ENCODE results near the gene SF1.

The SF1 gene

DNA sequence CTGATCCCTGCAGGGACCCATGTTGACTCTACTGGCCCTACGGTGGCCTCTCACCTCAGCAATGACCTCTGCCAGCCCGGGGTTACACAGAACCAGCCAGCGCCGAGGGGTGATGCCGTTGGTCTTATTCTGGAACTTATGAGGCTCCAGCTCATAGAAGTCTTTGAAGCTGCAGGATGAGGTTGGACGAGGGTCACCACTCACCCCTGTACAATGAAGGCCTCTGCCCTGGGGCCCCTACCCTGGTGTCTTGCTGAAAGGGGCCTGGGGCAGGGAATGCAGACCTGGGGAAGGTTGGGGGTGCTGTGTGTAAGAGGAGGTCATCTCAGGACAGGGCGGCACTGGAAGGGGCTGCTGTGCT lies 25.3 kb downstream of the SF1 start:
- DNase-seq: no peak
- Mint-ChIP-seq H3K27me3 (ENCODE audit: low read depth, poor library complexity) (peaks cover 12% of the 10 kb centered on the region), H3K4me1 (peaks cover 61% of the 10 kb centered on the region), H3K27ac (peak overlapping the region; percentile 61), H3K9me3 (no peaks in the 10 kb centered on the region), H3K36me3 (ENCODE audit: low read depth) (peaks cover 34% of the 10 kb centered on the region), H3K4me3 (no peak overlapping the region)
- no peak for TF ChIP-seq CTCF (IDR thresholded peaks at IDR 0.05)

GRCh38 chr11:64752175-64752970 lies 26.0 kb downstream of the SF1 start:
- DNase-seq: no peak
- Mint-ChIP-seq H3K4me3 (peak overlapping the region; percentile 23), H3K27ac (peak overlapping the region; percentile 61), H3K27me3 (ENCODE audit: low read depth, poor library complexity) (peaks cover 19% of the 10 kb centered on the region), H3K36me3 (ENCODE audit: low read depth) (peaks cover 35% of the 10 kb centered on the region), H3K9me3 (no peaks in the 10 kb centered on the region), H3K4me1 (peaks cover 56% of the 10 kb centered on the region)
- no peak for TF ChIP-seq CTCF (IDR thresholded peaks at IDR 0.05)

GRCh38 chr11:64751580-64751979 lies 26.8 kb downstream of the SF1 start:
- no peak for DNase-seq
- H3K36me3 Mint-ChIP-seq (ENCODE audit: low read depth): peaks cover 35% of the 10 kb centered on the region
- TF ChIP-seq CTCF (IDR thresholded peaks at IDR 0.05): no peak
- no peaks in the 10 kb centered on the region for H3K9me3 Mint-ChIP-seq
- peaks cover 48% of the 10 kb centered on the region for H3K4me1 Mint-ChIP-seq
- no peak overlapping the region for H3K27ac Mint-ChIP-seq
- peaks cover 27% of the 10 kb centered on the region for H3K27me3 Mint-ChIP-seq (ENCODE audit: low read depth, poor library complexity)
- no peak overlapping the region for H3K4me3 Mint-ChIP-seq

- H3K4me1 Mint-ChIP-seq: peaks cover 44% of the 10 kb centered on the region
- no peak for TF ChIP-seq CTCF (IDR thresholded peaks at IDR 0.05)
- H3K27me3 Mint-ChIP-seq (ENCODE audit: low read depth, poor library complexity): peaks cover 31% of the 10 kb centered on the region
- DNase-seq: no peak
- H3K36me3 Mint-ChIP-seq (ENCODE audit: low read depth): peaks cover 35% of the 10 kb centered on the region
- no peak overlapping the region for H3K4me3 Mint-ChIP-seq
- no peak overlapping the region for H3K27ac Mint-ChIP-seq
- H3K9me3 Mint-ChIP-seq: no peaks in the 10 kb centered on the region
Measured at GRCh38 chr11:64751136-64751535, 27.2 kb downstream of the SF1 start.

- Mint-ChIP-seq H3K36me3 (ENCODE audit: low read depth) (peaks cover 35% of the 10 kb centered on the region), H3K27ac (no peak overlapping the region), H3K9me3 (no peaks in the 10 kb centered on the region), H3K4me3 (no peak overlapping the region), H3K27me3 (ENCODE audit: low read depth, poor library complexity) (peaks cover 37% of the 10 kb centered on the region), H3K4me1 (peaks cover 39% of the 10 kb centered on the region)
- no peak for TF ChIP-seq CTCF (IDR thresholded peaks at IDR 0.05)
- no peak for DNase-seq
Measured at GRCh38 chr11:64750361-64751054, 27.8 kb downstream of the SF1 start.
